CD4-positive, alpha-beta T cell treated with Interleukin-2 at 100 ng/mL for 4 hours (primary cell): ENCODE measurements around the gene ZNF791.
"Not testable (repeated sequence)": the region's sequence is repeated elsewhere in the genome, so short reads cannot be mapped to it uniquely, and the experiment has no call there.

Source experiments
- DNase-seq: peaks from one replicate; pipeline ENCODE4 v3.0.0-alpha.2; 2020; ENCODE audit warnings: low spot score

The ZNF791 gene

GRCh38 chr19:12667731-12668302 lies 57.1 kb downstream of the ZNF791 start:
- no peak for DNase-seq

GRCh38 chr19:12668346-12668745 lies 57.6 kb downstream of the ZNF791 start:
- no peak for DNase-seq

GRCh38 chr19:12668932-12669269 lies 58.2 kb downstream of the ZNF791 start:
- DNase-seq, result peak; percentile 62

- DNase-seq, result peak; percentile 76
Measured at GRCh38 chr19:12669270-12670158, 58.8 kb downstream of the ZNF791 start.

- no peak for DNase-seq
Measured at GRCh38 chr19:12670159-12670928, 59.6 kb downstream of the ZNF791 start.

- DNase-seq, result no peak
Measured at GRCh38 chr19:12672744-12673143, 62.0 kb downstream of the ZNF791 start.

GRCh38 chr19:12675399-12675798 lies 64.7 kb downstream of the ZNF791 start:
- no peak for DNase-seq

GRCh38 chr19:12675940-12676339 lies 65.2 kb downstream of the ZNF791 start:
- DNase-seq, result no peak

- peak; percentile 84 for DNase-seq
Measured at GRCh38 chr19:12676384-12676792, 65.7 kb downstream of the ZNF791 start.

- DNase-seq, result no peak
Measured at GRCh38 chr19:12676928-12677327, 66.2 kb downstream of the ZNF791 start.

- DNase-seq, result not testable (repeated sequence)
Measured at GRCh38 chr19:12678039-12678438, 67.3 kb downstream of the ZNF791 start.

- DNase-seq, result no peak
Measured at GRCh38 chr19:12680034-12680433, 69.3 kb downstream of the ZNF791 start.

- DNase-seq, result peak; percentile 96
Measured at GRCh38 chr19:12681074-12681987, 70.6 kb downstream of the ZNF791 start, which contains the start of gene DHPS. Gene DHPS (minus strand): TSS chr19:12681880. CDS start chr19:12681766, 114 bp downstream.
